ENCODE results near the gene MTG1.

Gene MTG1

GRCh38 chr10:133394064-133394663 is at the start of gene MTG1:
Gene MTG1, plus strand, starts transcription at chr10:133394157. Its CDS starts 64 bp downstream, at chr10:133394221.
- peak; percentile 84 for DNase-seq

- no peak for DNase-seq
These were observed 49.7 kb upstream of the MTG1 start for GRCh38 chr10:133344236-133344635.

GRCh38 chr10:133346413-133346812 is 47.5 kb upstream of the MTG1 start:
- DNase-seq: no peak

GRCh38 chr10:133347710-133348517 is 46.0 kb upstream of the MTG1 start:
- no peak for DNase-seq

GRCh38 chr10:133349160-133349568 is 44.8 kb upstream of the MTG1 start:
- no peak for DNase-seq

- no peak for DNase-seq
These were observed 44.4 kb upstream of the MTG1 start for GRCh38 chr10:133349577-133350011.

- no peak for DNase-seq
These were observed 43.5 kb upstream of the MTG1 start for GRCh38 chr10:133350283-133350949.

GRCh38 chr10:133350950-133351329 is 43.0 kb upstream of the MTG1 start:
- no peak for DNase-seq

- DNase-seq: no peak
These were observed 42.3 kb upstream of the MTG1 start for GRCh38 chr10:133351408-133352318.

GRCh38 chr10:133353202-133353959 is 40.6 kb upstream of the MTG1 start:
- DNase-seq: no peak

- no peak for DNase-seq
These were observed 39.9 kb upstream of the MTG1 start for GRCh38 chr10:133353988-133354605.

- no peak for DNase-seq
These were observed 39.2 kb upstream of the MTG1 start for GRCh38 chr10:133354672-133355240.

GRCh38 chr10:133355266-133355665 is 38.7 kb upstream of the MTG1 start:
- DNase-seq: no peak

GRCh38 chr10:133355991-133356390 is 38.0 kb upstream of the MTG1 start:
- no peak for DNase-seq

- DNase-seq: no peak
These were observed 37.2 kb upstream of the MTG1 start for GRCh38 chr10:133356549-133357284.

- DNase-seq: no peak
These were observed 36.4 kb upstream of the MTG1 start, which contains the start of gene FUOM for GRCh38 chr10:133357285-133358161. Gene FUOM, minus strand, starts transcription at chr10:133358019. Its CDS starts 12 bp downstream, at chr10:133358007.

GRCh38 chr10:133358162-133358924 is 35.6 kb upstream of the MTG1 start:
- DNase-seq: no peak

GRCh38 chr10:133358925-133359310 is 35.0 kb upstream of the MTG1 start:
- DNase-seq: no peak
